HG02884 (cell line): ENCODE measurements around the gene ZBTB25.

Experiments used
- ATAC-seq: cut with Tn5 transposase; IDR thresholded peaks from one replicate; pipeline ENCODE4 v1.9.1; 2021; ENCODE audit warnings: mild to moderate bottlenecking, moderate library complexity; ENCODE audit not compliant: unreplicated experiment

ZBTB25 gene, protein sequence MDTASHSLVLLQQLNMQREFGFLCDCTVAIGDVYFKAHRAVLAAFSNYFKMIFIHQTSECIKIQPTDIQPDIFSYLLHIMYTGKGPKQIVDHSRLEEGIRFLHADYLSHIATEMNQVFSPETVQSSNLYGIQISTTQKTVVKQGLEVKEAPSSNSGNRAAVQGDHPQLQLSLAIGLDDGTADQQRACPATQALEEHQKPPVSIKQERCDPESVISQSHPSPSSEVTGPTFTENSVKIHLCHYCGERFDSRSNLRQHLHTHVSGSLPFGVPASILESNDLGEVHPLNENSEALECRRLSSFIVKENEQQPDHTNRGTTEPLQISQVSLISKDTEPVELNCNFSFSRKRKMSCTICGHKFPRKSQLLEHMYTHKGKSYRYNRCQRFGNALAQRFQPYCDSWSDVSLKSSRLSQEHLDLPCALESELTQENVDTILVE

DNA sequence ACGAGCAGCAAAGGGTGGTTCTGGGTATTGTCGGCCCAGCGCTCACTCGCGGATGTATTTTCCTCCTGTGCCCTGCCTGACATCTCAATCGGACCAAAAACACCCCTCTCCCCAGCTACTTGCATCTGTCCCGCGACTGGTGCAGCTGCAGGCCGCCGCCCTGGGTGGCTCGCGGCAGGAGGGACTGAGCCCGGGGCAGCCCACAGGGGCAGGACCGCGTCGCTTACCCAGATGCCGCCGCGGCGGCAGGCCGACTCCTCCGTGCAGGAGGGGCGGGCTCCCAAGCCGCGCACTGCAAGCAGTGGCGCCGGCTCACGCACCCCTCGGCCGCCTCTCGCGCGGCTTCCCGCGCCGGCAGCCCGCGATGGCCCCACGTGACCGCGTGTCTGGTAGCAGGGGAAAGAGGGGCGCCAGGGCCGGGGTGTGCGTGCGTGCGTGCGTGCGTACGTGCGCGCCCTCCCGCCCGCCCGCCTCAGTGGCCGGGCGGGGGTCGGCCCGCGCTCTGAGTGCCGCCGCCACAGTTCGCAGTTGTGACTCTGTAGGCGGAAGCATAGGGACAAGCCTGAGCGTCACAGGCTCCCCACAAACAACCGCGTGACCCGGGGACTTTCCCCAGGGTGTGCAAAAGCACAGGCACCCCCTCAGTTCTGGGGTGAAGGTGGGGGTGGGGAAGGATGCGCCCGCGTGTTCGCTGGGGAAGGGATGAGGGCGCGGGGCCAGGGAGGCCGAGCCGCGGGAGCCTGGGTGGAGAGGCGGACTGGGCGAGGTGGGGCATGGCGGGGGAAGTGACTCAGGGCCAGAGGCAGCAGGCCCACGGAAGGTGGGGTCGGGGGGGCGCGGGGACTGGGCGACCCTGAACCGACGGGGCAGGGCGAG, at the start of gene ZBTB25:
Gene ZBTB25 (minus strand): TSS at position 405 of the 876 bp plus-strand sequence. CDS start 13,305 bp downstream, outside the sequence.
- ATAC-seq: peak; percentile 49

- no peak for ATAC-seq
These were observed 47.1 kb upstream of the ZBTB25 start for GRCh38 chr14:64550621-64551333.

DNA sequence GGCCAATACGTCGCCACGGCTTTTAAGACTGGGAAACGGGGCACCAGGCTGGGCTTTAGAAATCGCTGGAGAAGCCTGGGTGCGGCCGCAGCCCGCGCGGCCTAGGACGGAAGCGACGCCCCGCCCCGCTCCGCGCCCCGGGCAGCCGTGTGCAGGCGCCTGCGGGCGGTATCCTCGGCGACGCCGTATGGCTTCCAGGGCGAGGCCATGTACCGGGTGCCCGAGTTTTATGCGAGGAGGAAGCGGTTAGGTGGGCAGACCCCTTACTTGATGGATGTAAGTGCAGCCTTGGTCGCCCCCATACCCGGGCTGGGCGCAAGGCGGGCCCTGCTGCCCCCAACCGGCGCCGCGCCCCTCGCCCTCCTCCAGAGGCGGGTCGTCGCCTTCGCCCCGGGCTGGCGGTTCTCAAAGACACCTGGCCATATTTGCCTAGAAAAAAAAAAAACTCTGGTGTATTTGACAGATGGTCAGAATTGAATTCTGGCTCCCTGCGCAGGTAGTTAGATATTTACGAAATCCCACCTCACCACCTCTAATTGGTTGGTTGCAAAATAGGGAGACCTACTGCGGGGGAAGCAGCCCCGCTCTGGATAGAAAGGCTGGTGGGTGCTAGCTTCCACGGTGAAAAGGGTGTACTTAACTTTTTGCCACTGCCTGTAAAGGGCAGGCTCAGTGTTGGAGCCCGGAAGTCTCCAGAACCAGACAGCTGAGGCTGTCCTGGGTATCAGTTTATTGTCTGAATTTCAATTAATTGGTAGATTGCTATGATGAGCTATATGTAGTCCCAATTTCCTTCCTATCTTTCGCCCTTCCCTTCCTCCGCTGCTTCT, 46.4 kb upstream of the ZBTB25 start, which contains the start of gene PPP1R36:
Gene PPP1R36 (plus strand): TSS at position 171 of the 830 bp plus-strand sequence. CDS start 37 bp downstream, at position 208.
- ATAC-seq: no peak

DNA sequence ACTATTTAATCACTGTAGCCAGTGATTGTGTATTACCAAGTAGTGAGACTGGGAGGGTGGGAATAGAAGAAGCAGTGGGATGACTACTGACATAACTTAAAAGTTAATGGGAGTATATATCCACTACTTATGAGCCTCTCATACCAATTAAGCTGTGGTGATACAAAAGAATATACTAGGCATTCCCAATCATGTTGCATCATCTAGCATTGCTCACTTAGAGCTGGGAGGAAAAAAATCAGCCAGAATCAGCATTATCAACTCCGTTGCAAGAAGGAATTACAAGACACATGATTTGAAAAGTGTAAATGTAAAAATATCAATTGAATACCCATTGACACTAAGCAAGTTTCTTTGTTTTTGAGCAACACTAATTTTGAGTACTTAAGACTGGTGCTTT, 45.4 kb upstream of the ZBTB25 start:
- no peak for ATAC-seq

DNA sequence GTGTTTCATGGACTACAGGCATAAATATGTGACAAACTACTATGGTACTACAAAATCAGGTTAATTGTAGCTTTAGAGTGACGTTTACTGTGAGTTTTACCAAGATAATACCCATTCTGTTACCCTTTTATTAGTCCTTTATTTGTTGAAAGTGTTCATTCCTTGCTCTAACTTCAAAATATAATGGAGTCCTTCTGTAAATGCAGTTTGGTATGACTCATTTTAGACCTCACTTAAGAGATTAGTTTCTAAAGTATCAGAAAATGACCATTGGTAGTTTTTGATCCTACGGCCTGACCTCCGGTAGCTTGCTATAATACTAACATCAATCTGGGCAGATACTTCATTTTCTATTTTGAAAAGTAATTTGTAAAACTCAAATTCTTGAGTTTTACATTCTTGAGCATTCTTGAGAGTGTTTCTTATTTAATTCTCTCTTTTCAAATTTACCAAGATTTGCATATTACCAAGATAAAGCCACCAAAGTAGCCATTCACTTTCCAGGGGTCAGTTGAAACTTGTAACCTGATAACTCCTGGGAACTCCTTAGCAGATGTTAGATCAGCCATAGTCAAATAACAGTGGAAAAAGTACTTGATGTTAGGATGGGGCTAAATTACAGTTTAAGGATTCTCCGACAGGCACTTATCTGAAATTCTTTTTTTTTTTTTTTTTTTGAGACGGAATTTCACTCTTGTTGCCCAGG, 41.1 kb upstream of the ZBTB25 start:
- no peak for ATAC-seq

- no peak for ATAC-seq
These were observed 39.2 kb upstream of the ZBTB25 start for GRCh38 chr14:64542836-64543201.

- ATAC-seq: no peak
These were observed 38.6 kb upstream of the ZBTB25 start for GRCh38 chr14:64541972-64542835.

GRCh38 chr14:64541261-64541971, 37.8 kb upstream of the ZBTB25 start:
- ATAC-seq: no peak

DNA sequence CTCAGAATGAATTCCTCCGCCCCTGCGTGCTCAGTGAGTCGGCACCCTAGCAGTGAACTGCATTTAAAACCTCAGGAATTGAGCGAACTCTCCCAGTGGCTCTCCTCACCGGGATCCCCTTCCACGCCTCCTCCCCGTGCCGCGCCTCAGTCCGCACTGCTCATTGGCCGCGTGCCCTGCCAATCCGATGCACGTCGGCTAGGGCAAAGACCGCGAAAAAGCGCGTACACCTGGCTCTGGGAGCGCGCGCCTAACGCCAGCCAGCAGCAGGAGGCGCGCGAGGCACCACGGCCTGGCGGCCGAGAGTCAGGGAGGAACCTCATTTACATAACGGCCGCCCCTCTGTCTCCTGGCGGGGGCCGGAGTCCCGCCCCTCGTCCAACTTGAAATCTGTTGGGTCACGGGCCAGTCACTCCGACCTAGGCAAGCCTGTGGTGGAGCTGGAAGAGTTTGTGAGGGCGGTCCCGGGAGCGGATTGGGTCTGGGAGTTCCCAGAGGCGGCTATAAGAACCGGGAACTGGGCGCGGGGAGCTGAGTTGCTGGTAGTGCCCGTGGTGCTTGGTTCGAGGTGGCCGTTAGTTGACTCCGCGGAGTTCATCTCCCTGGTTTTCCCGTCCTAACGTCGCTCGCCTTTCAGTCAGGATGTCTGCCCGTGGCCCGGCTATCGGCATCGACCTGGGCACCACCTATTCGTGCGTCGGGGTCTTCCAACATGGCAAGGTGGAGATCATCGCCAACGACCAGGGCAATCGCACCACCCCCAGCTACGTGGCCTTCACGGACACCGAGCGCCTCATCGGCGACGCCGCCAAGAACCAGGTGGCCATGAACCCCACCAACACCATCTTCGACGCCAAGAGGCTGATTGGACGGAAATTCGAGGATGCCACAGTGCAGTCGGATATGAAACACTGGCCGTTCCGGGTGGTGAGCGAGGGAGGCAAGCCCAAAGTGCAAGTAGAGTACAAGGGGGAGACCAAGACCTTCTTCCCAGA, 36.9 kb upstream of the ZBTB25 start, which contains the start of gene HSPA2:
Gene HSPA2 (plus strand): TSS at position 534 of the 995 bp plus-strand sequence. CDS start 109 bp downstream, at position 643.
- ATAC-seq: peak; percentile 93

GRCh38 chr14:64536488-64537245, 33.0 kb upstream of the ZBTB25 start:
- no peak for ATAC-seq

- ATAC-seq: no peak
These were observed 27.9 kb upstream of the ZBTB25 start for GRCh38 chr14:64531567-64531966.

DNA sequence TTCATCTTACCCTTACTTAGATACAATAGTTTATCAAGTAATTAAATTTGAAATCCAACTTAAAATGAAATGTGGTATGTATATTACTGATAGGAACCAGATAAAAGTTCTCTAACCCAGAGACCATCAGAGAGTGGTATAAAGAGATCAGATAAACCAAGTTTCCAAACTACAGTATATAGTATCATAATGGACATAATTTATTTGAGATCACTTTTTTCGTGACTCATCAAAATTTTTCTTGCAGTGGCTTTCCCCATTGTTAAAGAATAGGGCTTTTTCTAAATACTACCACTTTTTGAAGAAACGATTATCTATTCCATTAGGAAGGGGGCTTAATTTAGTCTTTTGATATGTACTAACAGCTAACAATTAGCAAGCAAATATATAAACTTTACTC, 21.7 kb upstream of the ZBTB25 start:
- ATAC-seq: no peak

- ATAC-seq: no peak
These were observed 19.1 kb upstream of the ZBTB25 start for GRCh38 chr14:64522591-64523355.

- no peak for ATAC-seq
These were observed 17.1 kb upstream of the ZBTB25 start for GRCh38 chr14:64520699-64521098.

- no peak for ATAC-seq
These were observed 14.6 kb upstream of the ZBTB25 start for GRCh38 chr14:64518229-64518628.
